Measurements from ENCODE around the gene TIMM44.

Gene TIMM44

DNA sequence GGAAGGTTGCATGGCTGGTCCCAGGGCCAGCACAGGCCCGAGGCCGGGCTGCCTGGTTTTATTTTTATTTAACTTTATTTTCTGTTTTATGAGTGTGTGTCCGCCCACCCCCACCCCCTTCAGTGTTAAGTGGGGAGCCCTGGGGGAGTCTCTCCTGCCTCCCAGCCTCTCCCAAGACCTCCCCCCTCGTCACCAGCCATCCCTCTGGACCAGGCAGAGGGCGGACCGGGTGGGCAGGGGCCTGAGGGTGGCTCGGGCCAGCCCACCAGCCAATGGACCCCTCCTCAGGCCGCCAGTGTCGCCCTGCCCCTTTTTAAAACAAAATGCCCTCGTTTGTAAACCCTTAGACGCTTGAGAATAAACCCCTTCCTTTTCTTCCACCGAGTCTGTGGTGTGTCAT lies 29.4 kb downstream of the TIMM44 start:
- no peak for DNase-seq (ENCODE audit: low read depth)

DNA sequence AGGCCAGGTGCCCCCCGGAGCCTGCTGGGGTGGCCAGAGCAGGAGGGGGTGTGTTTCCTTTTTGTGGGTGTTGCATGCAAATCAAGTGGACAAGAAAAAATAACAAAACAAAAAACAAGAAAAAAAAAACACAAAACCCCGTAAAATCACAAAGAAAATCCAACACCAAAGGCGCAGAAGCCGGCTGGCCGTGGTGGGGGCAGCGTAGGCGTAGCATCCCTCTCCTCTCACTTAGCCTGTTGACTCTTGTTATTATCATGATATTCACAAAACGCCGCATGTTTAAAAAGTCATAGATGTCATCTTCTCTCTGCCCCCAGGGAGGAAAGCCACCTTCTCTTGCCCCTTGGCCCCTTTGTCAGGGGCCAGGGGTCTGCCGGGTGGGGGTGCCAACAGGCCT lies 29.8 kb downstream of the TIMM44 start:
- DNase-seq (ENCODE audit: low read depth) = no peak

DNA sequence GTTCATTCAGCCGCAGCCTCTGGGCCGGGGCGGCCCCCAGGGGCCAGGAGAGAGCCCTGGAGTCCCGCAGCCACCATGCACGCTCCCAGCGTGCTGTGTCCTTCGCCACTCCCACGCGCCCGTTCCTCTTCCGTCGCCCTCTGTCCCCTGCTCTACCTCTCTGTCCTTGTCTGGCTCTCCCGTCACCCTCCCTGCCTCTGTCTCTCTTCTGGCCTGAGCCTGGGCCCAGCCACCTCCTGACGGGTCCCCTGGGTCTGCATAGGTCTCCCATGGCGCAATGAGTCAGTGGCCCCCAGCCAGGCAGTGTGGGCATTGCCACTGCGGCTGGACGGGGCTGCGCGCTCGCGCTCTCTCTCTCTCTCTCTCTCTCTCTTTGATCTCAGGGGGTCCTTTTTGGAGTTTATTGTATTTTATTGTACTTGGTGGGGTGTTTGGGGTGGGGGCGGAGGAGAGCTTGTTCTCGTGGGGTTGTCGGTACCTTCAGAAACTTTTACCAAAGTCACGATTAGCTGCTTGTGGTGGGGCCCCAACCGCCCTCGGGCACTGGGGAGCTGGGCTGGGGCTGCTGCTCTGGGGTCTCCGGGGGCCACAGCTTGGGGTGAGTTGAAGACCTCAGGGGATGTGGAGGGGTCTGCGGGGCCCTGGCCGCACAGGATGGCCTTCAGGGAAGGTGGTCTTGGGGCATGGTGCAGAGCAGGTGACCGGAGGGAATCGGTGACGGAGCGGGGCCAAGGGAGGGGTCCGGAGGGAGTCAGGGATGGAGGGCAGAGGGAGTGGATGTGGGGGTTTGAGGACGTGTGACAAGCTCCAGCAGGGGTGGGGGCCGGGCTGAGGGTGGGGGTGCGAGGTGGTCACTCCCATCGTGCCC lies 30.5 kb downstream of the TIMM44 start:
- no peak for DNase-seq (ENCODE audit: low read depth)

DNA sequence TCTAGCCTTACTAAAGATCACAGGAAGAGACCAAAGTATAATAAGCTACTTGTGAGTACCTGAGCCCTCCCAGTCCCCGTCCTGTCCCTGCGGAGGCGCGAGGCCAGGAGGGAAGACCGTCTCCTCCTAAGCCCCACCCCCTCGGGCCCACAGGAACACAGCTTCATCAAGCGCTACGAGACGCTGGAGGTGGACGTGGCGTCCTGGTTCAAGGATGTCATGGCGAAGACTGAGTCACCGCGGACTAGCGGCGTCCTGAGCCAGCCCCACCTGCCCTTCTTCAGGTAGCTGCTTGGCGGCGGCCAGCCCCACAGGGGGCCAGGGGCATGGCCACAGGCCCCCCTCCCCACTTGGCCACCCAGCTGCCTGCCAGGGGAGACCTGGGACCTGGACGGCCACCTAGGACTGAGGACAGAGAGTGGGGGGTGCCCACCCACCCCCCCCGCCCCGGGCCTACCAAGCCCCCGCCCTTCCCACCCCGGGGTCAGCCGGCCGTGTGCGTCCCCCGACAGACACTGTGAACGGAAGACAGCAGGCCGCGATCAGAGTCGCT lies 31.2 kb downstream of the TIMM44 start:
- DNase-seq (ENCODE audit: low read depth) = no peak

DNA sequence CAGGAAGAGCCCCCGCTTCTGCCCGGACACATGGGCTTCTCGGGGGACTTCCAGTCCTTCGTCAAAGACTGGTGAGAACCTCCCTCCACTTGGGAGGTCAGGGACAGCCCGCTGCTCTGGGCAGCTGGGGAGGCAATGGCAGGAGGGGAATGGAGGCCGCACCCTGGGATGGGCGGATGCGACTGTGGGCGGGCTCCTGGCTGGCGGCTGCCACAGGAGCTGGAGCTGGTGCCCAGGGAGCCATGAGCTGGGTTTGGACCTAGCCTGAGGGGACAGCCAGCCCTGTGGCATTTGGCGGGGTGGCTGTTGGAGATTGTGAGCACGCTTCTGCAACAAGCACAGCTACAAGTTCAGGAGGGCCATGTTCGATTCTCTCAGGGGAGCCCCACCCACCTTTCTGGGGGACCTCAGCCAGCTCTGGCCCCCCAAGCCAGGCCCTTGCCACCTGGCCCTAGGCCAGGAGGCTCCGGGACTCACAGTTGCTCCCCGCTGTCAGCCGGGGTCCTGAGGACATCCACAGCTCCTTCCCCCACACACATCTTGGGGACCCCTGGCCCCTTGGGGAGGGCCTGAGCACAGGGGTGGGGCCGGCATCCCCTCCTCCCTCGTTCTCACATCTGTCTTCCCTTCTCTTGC lies 31.8 kb downstream of the TIMM44 start:
- DNase-seq (ENCODE audit: low read depth) = no peak

DNA sequence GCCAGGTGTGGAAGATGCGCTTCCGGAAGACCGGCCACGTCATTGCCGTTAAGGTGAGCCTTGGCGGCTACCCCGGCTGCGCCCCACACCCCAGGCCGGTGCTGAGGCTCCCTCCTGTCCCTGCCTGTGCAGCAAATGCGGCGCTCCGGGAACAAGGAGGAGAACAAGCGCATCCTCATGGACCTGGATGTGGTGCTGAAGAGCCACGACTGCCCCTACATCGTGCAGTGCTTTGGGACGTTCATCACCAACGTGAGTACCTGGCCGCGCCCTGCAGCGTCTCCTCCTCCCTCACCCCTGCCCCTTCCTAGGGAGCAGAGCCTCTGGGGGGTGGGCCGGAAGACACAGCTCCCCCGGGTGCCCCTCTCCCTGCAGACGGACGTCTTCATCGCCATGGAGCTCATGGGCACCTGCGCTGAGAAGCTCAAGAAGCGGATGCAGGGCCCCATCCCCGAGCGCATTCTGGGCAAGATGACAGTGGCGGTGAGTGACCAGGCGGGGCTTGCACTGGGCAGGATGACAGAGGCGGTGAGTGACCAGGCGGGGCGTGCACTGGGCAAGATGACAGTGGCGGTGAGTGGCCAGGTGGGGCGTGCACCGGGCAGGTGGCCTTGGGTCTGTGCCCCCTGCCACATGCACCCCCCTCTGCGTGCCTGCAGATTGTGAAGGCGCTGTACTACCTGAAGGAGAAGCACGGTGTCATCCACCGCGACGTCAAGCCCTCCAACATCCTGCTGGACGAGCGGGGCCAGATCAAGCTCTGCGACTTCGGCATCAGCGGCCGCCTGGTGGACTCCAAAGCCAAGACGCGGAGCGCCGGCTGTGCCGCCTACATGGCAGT lies 32.9 kb downstream of the TIMM44 start:
- DNase-seq (ENCODE audit: low read depth) = no peak

DNA sequence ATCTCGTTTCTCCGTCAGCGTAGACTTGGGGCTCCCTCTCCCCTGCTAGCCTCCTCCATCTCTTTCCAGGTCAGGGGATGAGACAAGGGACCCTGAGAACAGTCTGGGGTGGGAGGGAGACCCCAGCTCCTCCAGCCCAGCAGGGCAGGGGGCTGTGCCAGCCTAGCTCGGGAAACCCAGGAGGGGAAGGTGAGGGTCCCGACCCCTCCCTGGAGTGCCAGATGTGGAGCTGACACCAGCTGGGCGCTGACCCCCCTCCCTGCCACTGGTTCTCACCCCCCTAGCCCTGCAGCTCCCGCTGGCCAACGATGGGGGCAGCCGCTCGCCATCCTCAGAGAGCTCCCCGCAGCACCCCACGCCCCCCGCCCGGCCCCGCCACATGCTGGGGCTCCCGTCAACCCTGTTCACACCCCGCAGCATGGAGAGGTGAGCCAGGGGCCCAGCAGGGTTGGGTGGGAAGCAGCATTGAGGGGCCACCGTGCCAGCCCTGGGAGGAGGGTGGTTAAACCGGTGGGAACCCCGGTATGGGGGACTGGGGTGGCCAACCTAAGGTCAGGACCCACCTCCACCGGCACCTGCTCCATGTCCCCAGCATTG lies 33.9 kb downstream of the TIMM44 start:
- no peak for DNase-seq (ENCODE audit: low read depth)

DNA sequence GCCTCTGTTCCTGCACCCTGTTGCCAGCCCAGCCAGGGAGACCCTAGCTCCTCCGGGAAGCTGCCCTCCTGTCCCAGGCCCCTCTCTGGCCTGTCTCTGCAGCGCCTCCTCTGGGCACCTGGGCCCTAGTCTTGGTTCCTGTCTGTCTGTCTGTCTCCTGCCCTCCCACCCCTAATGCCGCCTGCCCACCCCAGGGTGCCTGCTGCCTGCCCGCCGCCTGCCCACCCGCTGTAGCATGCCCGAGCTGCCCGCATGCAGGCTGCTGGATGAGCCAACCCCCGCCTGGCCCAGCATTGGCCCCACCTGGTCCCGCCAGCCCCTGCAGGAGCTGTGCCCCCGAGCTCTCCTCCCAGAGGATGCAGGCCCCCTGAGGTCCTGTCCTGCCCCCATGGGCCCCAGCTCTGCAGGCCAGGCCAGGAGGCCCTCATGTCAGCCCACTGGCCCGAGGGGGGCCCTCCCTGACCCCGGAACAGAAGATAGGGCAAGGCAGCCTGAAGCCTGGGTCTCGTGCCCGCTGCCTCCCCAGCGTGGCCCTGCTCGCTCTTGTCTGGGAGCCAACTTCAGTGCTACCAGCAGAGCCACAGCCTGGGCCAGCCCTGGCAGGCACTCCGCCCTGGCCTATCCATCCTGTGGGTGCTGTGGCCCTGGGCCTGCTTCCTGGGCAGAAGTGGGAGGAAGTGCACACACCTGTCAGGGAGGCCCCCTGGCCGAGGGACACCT lies 34.6 kb downstream of the TIMM44 start:
- DNase-seq (ENCODE audit: low read depth) = no peak

DNA sequence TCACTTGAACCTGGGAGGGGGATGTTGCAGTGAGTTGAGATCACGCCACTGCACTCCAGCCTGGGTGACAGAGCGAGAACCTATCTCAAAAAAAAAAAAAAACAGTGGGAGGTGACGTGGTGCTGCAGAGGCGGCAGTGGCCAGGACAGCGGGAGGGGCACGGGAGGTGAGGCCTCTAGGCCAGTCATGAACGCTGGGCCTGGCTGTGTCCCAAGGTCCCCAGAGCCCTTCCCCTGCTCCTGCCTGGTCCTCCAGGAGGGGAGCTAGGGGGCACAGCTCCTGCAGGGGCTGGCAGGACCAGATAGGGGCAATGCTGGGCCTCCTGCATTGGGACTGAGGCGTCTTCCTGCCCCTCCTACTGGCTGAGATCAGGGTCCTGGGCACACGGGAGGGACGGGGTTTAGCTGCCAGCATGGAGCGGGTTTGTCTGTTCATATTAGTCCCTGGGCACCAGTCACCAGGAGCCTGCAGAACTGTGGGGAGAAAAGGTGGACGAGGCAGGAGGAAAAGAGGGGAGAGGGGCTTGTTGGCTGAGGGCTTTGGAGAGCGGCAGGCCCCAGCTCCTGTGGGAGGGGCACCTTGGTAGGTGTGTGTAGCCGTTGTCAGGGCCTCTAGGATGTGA lies 35.3 kb downstream of the TIMM44 start:
- no peak for DNase-seq (ENCODE audit: low read depth)

DNA sequence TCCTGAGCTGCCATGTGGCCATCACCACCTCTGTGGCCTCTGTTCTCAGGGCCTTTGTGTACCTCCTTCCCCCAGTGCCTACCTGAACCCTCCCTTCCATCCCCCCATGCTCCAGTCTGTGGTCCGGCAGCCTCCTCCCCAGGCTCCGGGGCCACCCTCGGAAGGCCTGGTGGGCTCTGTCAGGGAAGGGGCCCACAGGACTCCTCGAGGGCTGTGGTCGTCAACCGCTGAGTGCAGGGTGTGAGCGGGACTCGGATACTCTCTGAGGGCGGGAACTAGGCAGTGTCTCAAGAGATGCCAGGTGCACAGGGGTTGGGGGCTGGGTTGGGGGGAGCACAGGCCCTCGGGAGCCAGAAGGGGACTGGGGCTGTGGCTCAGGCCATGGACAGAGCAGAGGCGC lies 35.9 kb downstream of the TIMM44 start:
- no peak for DNase-seq (ENCODE audit: low read depth)

DNA sequence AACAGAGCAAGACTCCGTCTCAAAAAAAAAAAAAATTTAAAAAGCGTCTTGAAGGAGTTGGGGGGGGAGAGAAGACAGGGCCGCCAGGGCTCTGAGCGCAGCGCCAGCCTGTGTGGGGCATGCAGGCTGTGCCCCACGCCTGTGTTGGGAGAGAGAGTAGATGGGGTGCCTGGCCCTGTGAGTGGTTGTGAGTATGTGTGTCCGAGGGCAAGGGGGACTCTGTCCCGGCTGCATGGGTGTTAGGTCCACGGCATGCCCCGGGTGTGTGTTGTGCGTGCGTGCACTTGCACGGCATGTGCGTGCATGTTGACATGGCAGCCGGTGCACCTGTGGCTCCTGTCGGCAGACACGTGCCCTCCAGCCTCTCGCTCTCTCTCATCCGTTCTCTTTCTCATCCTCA lies 36.3 kb downstream of the TIMM44 start:
- DNase-seq (ENCODE audit: low read depth) = no peak

DNA sequence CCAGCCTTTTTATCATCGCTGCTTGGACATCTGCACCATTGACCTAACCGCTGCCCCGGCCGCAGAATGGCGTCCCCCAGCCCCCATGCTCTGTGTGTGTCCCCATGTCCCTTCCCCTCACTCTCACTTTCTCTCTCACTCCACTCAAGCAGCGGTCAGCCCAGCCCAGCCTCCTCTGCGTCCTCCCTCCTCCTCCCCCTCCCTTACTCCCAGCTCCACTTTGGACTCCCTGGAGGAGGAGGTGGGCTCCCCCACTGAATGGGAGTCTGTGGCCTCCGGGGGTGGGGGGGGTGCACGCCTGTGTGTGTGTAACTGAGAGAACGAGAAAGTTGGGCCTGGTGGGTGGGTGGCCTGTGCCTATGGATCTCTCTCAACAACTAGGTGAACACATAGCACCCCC lies 37.6 kb downstream of the TIMM44 start:
- DNase-seq (ENCODE audit: low read depth) = no peak

DNA sequence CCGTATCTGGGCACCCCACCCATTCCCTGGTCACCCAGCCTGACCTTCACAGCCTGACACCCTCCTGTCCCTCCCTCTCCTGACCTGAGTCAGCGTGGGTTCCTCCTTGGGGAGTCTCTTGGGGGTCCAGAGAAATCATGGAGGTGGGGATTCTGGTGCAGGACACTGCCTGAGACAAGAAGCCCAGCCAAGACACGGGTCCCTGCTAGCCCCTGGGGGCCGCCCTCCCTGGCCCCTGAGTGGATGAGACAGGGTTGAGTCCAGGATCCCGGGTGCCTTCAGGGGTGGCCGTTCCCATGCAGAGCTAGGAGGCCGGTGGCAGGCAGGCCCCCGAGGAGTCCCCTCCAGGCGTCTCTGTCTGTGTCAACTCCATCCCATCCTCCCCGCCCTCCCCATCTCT lies 38.2 kb downstream of the TIMM44 start:
- no peak for DNase-seq (ENCODE audit: low read depth)

DNA sequence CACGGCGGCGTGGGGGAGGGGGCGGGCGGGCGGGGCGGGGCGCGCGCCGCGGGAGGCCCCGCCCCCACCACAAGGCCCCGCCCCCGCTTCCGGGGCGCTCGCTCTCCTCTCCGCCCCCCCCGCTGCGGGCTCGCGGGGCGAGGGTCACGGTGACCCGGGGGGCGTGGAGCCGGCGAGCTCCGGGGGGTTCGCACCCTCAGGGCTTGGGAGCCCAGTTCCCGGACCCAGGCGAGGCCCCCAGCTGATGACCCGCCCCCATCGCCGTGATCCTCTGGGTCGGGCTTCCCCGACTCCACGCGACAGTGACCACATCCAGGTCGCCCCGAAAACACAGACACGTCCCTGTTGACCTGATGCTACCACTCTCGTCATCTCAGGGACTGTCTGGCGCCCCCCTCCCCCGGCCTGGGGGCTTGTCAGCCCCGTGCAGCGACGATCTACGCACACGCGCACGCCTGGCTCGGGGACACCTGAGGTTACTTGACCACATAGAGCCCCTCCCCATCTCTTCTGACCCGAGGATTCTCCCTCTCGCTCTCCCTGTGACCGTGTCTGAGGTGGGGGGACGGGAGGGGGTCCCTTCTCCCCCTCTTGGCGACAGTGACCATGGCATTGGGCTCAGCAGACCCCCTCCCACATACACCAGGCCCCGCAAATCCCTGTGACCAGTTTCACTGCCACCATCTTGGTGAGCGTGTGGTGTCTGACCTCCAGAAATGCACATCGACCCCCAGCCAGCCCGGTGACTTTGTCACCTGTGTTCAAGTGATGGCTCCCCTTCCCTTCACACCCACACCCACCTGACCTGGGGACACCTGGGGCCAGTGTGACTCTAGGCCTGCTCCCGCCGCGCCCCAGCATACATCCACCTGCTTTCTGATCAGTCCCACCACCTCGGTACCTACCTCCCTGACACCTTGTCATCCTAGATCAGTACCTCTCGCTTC lies 39.1 kb downstream of the TIMM44 start:
- no peak for DNase-seq (ENCODE audit: low read depth)

DNA sequence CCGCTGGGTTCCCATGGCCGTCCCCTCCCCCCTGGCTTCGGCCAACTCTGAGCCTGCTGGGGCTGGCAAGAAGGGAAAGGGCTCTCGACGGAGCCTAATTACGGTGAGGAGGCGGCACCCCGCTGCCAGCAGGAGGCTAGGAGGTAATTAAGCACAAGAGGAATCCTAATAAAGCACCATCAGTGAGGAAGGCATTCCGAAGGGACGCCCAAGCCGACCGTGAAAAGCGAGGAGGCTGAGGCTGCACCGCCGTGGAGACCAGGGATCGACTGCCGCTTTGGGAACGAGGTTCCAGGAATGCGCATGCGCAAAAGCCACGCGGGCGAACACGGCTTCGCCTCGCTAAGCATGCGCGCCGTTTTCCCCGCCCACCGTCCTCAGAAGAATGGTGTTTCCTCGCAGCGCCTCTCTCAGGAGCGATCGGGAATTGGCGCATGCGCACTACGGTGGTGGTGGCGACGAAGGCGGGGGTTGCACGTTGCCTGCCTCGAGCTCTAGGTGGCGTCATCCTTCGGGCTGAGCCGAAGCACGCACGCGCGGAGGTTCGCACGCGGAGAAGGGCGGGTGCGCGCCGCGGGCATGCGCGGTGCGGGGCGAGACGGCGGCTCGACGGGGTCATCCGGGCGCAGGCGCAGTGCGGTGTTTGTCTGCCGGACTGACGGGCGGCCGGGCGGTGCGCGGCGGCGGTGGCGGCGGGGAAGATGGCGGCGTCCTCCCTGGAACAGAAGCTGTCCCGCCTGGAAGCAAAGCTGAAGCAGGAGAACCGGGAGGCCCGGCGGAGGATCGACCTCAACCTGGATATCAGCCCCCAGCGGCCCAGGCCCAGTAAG lies 40.0 kb downstream of the TIMM44 start, which contains the start of gene MAP2K7:
Gene MAP2K7 (plus strand): TSS at position 634 of the 830 bp plus-strand sequence. CDS start 68 bp downstream, at position 702.
- DNase-seq (ENCODE audit: low read depth) = peak; percentile 98

DNA sequence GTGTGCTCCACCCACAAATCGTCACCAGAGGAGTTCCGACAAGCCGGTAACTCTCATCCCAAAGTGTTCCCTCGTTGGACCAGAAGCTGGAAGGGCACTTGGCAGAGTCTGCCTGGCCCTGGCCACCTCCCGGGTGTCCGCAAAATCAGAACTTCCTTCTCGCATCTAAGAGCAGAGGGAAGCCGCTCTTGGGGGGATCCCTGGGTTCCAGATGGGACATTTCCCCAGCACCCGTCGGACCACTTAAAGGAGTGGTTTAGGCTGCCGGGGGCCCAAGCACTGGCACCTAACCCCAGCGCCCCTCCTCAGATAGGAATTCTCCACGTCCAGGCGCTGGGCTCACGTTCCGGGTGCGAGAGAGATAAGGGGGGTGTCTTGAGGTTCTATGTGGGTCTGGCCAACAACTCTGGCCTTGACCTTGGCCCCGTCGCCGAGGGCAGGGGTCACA lies 40.6 kb downstream of the TIMM44 start:
- no peak for DNase-seq (ENCODE audit: low read depth)

DNA sequence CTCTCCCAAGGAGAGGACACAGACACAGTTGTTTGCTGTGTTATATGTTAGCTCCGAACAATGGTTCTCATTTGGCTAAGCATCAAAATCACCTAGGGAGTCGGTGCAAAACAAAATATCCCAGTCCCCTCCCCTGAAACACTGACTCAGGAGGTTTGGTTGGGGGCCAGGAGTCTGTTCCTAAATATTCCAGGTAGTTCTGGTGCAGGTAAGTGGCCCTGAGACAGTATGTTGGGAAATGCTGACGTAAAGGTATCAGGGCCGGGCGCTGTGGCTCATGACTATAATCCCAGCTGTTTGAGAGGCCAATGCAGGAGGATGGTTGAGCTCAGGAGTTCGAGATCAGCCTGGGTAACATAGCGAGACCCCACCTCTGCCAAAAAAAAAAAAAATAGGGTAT lies 42.1 kb downstream of the TIMM44 start:
- DNase-seq (ENCODE audit: low read depth) = no peak

DNA sequence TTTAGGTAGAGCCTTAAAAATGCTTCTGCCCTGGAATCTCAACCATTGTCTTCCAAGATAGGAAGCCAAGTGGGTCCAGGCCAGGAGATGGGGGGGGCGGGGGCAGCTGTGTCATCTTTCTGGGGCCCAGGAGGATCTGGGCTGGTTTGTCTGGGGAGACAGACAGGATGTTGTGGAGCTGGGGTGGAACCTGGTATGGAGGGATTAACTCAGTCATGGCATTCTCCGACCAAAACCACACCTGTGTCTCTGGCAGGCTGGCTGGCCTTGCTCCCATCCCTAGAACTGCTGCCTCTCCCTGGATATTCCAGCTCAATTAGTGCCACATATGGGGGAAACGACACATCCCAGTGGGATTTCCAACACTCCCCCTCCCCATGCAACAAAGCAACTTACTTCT lies 42.5 kb downstream of the TIMM44 start:
- no peak for DNase-seq (ENCODE audit: low read depth)

DNA sequence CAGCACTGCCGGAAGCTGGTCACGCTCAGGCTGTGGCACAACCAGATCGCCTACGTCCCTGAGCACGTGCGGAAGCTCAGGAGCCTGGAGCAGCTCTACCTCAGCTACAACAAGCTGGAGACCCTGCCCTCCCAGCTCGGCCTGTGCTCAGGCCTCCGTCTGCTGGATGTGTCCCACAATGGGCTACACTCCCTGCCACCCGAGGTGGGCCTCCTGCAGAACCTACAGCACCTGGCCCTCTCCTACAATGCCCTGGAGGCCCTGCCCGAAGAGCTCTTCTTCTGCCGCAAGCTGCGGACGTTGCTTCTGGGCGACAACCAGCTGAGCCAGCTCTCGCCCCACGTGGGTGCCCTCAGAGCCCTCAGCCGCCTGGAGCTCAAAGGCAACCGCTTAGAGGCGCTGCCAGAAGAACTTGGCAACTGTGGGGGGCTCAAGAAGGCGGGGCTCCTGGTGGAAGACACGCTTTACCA lies 43.0 kb downstream of the TIMM44 start:
- DNase-seq (ENCODE audit: low read depth) = no peak

All from GM04504 (cell line).